GM12878 (cell line): ENCODE data around the gene NIN. TPM values are rescaled to one million over a fixed set of nuclear protein-coding genes. Genes with fewer than 3 reads are reported as not detected.
A peak's percentile ranks its signal among the peaks of the same experiment; 100 is the strongest.

Source experiments
- ATAC-seq: fragments of 200-7000 bp; cut with Tn5 transposase; 3 replicates; pipeline ENCODE4 v1.9.1; 2020; ENCODE audit warnings: mild to moderate bottlenecking, moderate library complexity
- BruUV-seq: library from RNA; stranded (reverse); fragments of 400-500 nt; replicated peaks from 2 replicates; lab custom pipeline; 2021; lab: Mats Ljungman, UMichigan
- CTCF ChIA-PET: fragments of 300-600 bp; sonication (Branson Sonifier 250); formaldehyde crosslinking; extraction: SDS; loops from one replicate; lab custom pipeline; 2021; ENCODE audit warnings: inconsistent platforms; lab: Yijun Ruan, JAX
- POLR2A ChIA-PET: fragments of 350-600 bp; formaldehyde crosslinking; extraction: SDS; loops from one replicate; lab custom pipeline; 2021; ENCODE audit warnings: inconsistent platforms; lab: Charles Lee
- RAD21 ChIA-PET: fragments of 300-600 bp; sonication (Branson Sonifier 250); formaldehyde crosslinking; loops from one replicate; lab custom pipeline; 2023; ENCODE audit warnings: antibody characterized with exemption; ENCODE audit not compliant: unreplicated experiment; lab: Charles Lee
- SMC1A ChIA-PET: fragments of 300-600 bp; sonication (Branson Sonifier 250); formaldehyde crosslinking; loops from one replicate; lab custom pipeline; 2023; ENCODE audit not compliant: unreplicated experiment, uncharacterized antibody; lab: Charles Lee
- DNase-seq: peaks from one replicate; pipeline ENCODE4 v3.0.0-alpha.2; 2011; ENCODE audit warnings: low read depth, low spot score
- FAIRE-seq: peaks from 3 replicates; lab custom pipeline; 2011; peaks lifted over from hg19 to GRCh38; lab: Jason Lieb, UNC
- H2AFZ ChIP-seq: 2 replicates; pipeline ENCODE4 v1.6.0; 2011; ENCODE audit warnings: low read depth, low read length, control low read depth; ENCODE audit not compliant: control insufficient read depth
- H3K27ac ChIP-seq: 2 replicates; pipeline ENCODE4 v1.5.1; 2011; ENCODE audit warnings: control low read depth; ENCODE audit not compliant: control insufficient read depth, insufficient read depth
- H3K27me3 ChIP-seq, 2 experiments: replicated peaks in 1 of 2; 2 replicates each; pipeline versions ENCODE4 v1.6.0 to v1.6.1; 2011; ENCODE audit warnings: low read length in 1 of 2; ENCODE audit not compliant: control insufficient read depth in 2 of 2, insufficient read depth in 2 of 2
- H3K36me3 ChIP-seq, 2 experiments: 2 replicates each; pipeline ENCODE4 v1.5.1; 2011; ENCODE audit warnings: low read length in 1 of 2; ENCODE audit not compliant: control insufficient read depth in 2 of 2, insufficient read depth in 2 of 2
- H3K4me1 ChIP-seq: 2 replicates; pipeline ENCODE4 v1.6.1; 2011; ENCODE audit warnings: mild to moderate bottlenecking, low read length, moderate library complexity, mixed read lengths; ENCODE audit not compliant: control insufficient read depth, insufficient read depth
- H3K4me2 ChIP-seq: 2 replicates; pipeline ENCODE4 v1.6.0; 2011; ENCODE audit warnings: control low read depth; ENCODE audit not compliant: control insufficient read depth, insufficient read depth
- H3K4me3 ChIP-seq: fragments of 200-600 bp; sonication (generic); 2 replicates; pipeline ENCODE4 v1.5.1; 2016
- H3K79me2 ChIP-seq: 2 replicates; pipeline ENCODE4 v1.6.0; 2011; ENCODE audit warnings: low read length; ENCODE audit not compliant: control insufficient read depth, insufficient read depth
- H3K9ac ChIP-seq: 2 replicates; pipeline ENCODE4 v1.8.0; 2011; ENCODE audit warnings: low read length, control low read depth, mixed read lengths; ENCODE audit not compliant: control insufficient read depth, insufficient read depth
- H3K9me3 ChIP-seq: replicated peaks from 3 replicates; pipeline ENCODE4 v1.5.1; 2011; ENCODE audit warnings: mild to moderate bottlenecking, low read length; ENCODE audit not compliant: control insufficient read depth, insufficient read depth
- H4K20me1 ChIP-seq: 2 replicates; pipeline ENCODE4 v1.6.0; 2011; ENCODE audit not compliant: control insufficient read depth, insufficient read depth
- CREM ChIP-seq: IDR thresholded peaks from 2 replicates; pipeline ENCODE4 v1.6.1; 2014; ENCODE audit warnings: antibody characterized with exemption, low read depth
- EZH2 ChIP-seq: IDR thresholded peaks from 2 replicates; pipeline ENCODE4 v1.6.1; 2012; ENCODE audit warnings: low read depth, mild to moderate bottlenecking, control low read depth, inconsistent platforms, low read length, borderline replicate concordance; ENCODE audit not compliant: control insufficient read depth
- HSF1 ChIP-seq: fragments of 150-350 bp; IDR thresholded peaks from 2 replicates; pipeline ENCODE4 v1.6.1; 2014; ENCODE audit warnings: mild to moderate bottlenecking, low read depth, low read length
- POLR2A ChIP-seq: IDR thresholded peaks from 2 replicates; pipeline ENCODE4 v1.6.1; 2011; ENCODE audit warnings: low read depth, mild to moderate bottlenecking, low read length
- RELB ChIP-seq: fragments of 450-650 bp; IDR thresholded peaks from 2 replicates; pipeline ENCODE4 v1.6.1; 2017; ENCODE audit warnings: low read depth, mild to moderate bottlenecking, moderate library complexity
- RUNX3 ChIP-seq: IDR thresholded peaks from 2 replicates; pipeline ENCODE4 v1.6.1; 2012; ENCODE audit warnings: low read length, inconsistent platforms
- TCF3 ChIP-seq: IDR thresholded peaks from 2 replicates; pipeline ENCODE4 v1.6.1; 2012; ENCODE audit warnings: low read depth, mild to moderate bottlenecking, low read length, borderline replicate concordance; ENCODE audit not compliant: insufficient read depth
- WGBS: methylation state at CpG from one replicate; pipeline ENCODE4 v1.1.6; 2016; ENCODE audit warnings: low lambda C conversion rate; ENCODE audit not compliant: insufficient replicate concordance, insufficient coverage; ENCODE audit errors: missing lambda C conversion rate; 5-methylcytosine and 5-hydroxymethylcytosine counted together
- in situ Hi-C: fragments of 300-500 bp; cut with MboI; formaldehyde crosslinking; loops from 9 replicates; pipeline ENCODE4 v1.14.3; 2018; ENCODE audit warnings: mixed read lengths
- intact Hi-C: fragments of 100-400 bp; cut with micrococcal nuclease; formaldehyde crosslinking; loops from one replicate; pipeline ENCODE4 v1.14.2; 2022; ENCODE audit not compliant: unreplicated experiment
- polyA plus RNA-seq, 11 experiments: library from polyadenylated mRNA; depleted of rRNA in 4 of 11; unstranded in 6 of 11; stranded (reverse) in 5 of 11; fragments of >200 nt; fragmentation: Nextera tagmentation in 4 of 11; fragmentation: Illumina TruSeq in 1 of 11; extraction: Ambion mirVana in 4 of 11; extraction: Trizol in 1 of 11; gene quantifications; 1 replicate in 1 of 11; 2 replicates in 10 of 11; pipeline versions ENCODE4 v1.2.1 to v1.2.3, GENCODE V29; 2011 to 2016; ENCODE audit warnings: inconsistent platforms in 2 of 11, missing spikeins in 2 of 11, low read depth in 1 of 11
- total RNA-seq, 4 experiments: library from RNA; depleted of rRNA in 3 of 4; stranded (reverse); fragments of >200 nt in 3 of 4; fragmentation: Illumina TruSeq in 1 of 4; extraction: Trizol in 1 of 4; gene quantifications; 2 replicates each; pipeline versions ENCODE4 v1.2.1 to v1.2.3, GENCODE V29; 2013 to 2021

NIN gene
- total and polyA plus RNA-seq, 10 of the 15 experiments (the other 5 are each of a cell fraction or from before 2014, with no cell fraction given): 16.2 to 135 (median 70.3) TPM

GRCh38 chr14:50759800-50760543 lies 71.0 kb downstream of the NIN start:
- H3K27ac ChIP-seq: peak overlapping the region; percentile 38; the same call in 1 of the 2 replicates
- TF ChIP-seq EZH2: no peak
- TF ChIP-seq POLR2A: 0 out of 2 replicates have a peak, but pooled peaks have one; percentile 24
- TF ChIP-seq CREM: peak; percentile 21; the same call in 1 of the 2 replicates
- no peak for TF ChIP-seq HSF1
- TF ChIP-seq RELB: no peak
- TF ChIP-seq RUNX3: peak; percentile 54
- 0 out of 2 replicates have a peak, but pooled peaks have one; percentile 19 for TF ChIP-seq TCF3
- H3K9ac ChIP-seq: no peak overlapping the region
- no peaks in the 10 kb centered on the region for H3K9me3 ChIP-seq
- H2AFZ ChIP-seq: no peak overlapping the region
- CTCF ChIA-PET: interaction anchor here (0.5 to 2.5 kb wide), 9 partner anchors 14 to 885 kb away, joined by 3 to 12 read pairs (median 4); no protein-coding TSS in a partner anchor
- no peak overlapping the region for H3K4me3 ChIP-seq
- in situ Hi-C loops: no loop called here
- intact Hi-C loops: loop anchor here (10.0 kb wide), 1 partner anchor 415 kb away; no protein-coding TSS in a partner anchor
- 51% methylated on average over 8 of the region's 8 CpGs for WGBS
- no peaks in the 10 kb centered on the region for H3K27me3 ChIP-seq
- FAIRE-seq (no peak), ATAC-seq (no peak), DNase-seq (no peak)
- POLR2A ChIA-PET: interaction anchor here (0.6 to 1.4 kb wide), 3 partner anchors 17 to 135 kb away, joined by 3 to 15 read pairs (median 4); no protein-coding TSS in a partner anchor
- RAD21 ChIA-PET: interaction anchor here (0.6 to 1.5 kb wide), 5 partner anchors 13 to 760 kb away, joined by 3 to 6 read pairs (median 4); no protein-coding TSS in a partner anchor
- H4K20me1 ChIP-seq: no peaks in the 10 kb centered on the region
- SMC1A ChIA-PET: interaction anchor here (0.6 to 4.2 kb wide), 9 partner anchors 9 to 159 kb away, joined by 3 to 18 read pairs (median 4); no protein-coding TSS in a partner anchor
- peaks cover 3% of the 10 kb centered on the region for H3K79me2 ChIP-seq
- no TSS peak for BruUV-seq
- no peak overlapping the region for H3K4me2 ChIP-seq
- H3K36me3 ChIP-seq: peaks cover 22 to 70% of the 10 kb centered on the region in 2 experiments
- peaks cover 23% of the 10 kb centered on the region for H3K4me1 ChIP-seq
